NCI-H2196 (cell line): ENCODE data around the gene MYO3B.

Experiments
- DNase-seq: peaks from one replicate; lab custom pipeline; 2025; ENCODE audit not compliant: unreplicated experiment; lab: John Stamatoyannopoulos, UW

The MYO3B gene

GRCh38 chr2:170498619-170499018, 320.7 kb downstream of the MYO3B start:
- no peak for DNase-seq

- DNase-seq: no peak
Measured at GRCh38 chr2:170500104-170500503, 322.2 kb downstream of the MYO3B start.

- DNase-seq: no peak
Measured at GRCh38 chr2:170500770-170501169, 322.8 kb downstream of the MYO3B start.

DNA sequence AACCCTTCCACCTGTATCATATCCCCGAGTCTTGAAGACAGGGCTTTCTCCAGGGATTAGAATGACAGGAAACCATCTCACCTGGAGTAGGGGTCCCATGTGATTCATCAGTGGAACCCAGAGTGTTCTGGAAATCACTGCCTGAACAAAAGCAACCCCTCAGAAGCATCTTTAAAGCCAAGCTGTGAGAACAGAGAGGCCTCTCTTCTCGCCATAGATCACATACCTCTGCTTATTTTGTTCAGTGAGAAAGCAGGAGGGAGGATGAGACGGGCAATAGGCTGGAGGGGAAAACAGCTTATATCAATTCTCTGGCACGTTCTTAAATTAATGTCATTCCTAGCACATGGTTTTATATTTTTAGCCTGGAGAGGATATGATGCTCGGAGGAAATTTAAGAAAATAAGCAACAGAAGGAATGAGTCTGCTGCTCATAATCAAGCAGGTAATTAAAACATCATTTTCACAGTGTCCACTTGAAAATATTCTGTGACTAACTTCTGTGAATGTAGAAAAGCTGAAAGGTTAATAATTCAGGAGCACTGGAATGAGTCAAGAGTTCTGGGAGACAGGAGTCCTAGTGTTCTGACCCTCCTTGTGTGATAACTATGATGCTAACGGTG, 323.6 kb downstream of the MYO3B start:
- no peak for DNase-seq

DNA sequence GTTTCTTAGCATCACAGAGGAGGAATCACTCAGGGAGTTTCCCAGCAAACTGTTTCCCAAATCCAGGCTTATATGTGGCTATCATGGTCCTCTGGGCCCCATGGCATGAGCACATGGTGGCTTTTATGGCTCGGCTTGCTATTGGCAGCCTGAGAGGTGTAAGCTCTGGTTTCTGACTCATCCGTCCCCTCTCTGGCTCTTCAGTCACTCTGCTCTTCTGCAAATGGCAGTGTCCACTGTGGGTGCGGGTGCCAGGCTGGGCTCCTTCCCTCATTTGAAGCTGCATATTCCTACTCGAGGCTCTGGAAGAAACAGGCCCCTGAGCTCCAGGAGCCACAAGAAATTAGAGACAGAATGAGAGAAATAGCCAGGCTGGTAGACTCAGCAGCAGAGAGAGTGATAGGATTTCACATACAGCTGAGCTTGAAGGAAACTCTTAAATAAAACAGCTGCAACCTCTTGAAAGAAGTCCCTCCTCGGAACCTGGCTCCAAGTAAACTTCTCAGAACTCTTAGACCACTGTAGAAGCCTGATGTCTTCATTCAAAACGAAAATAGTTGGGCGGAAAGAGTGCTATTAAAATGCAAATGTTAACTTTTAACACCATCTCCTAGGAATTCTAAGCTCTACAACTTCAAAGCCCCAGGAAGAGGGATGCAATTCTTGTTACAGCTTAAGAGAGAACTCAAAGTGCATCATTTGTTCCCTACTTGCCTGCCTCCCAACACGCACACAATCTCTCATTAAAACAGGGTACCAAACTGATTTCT, 324.6 kb downstream of the MYO3B start:
- no peak for DNase-seq

GRCh38 chr2:170503563-170503962, 325.6 kb downstream of the MYO3B start:
- no peak for DNase-seq

GRCh38 chr2:170503971-170504809, 326.2 kb downstream of the MYO3B start:
- no peak for DNase-seq

DNA sequence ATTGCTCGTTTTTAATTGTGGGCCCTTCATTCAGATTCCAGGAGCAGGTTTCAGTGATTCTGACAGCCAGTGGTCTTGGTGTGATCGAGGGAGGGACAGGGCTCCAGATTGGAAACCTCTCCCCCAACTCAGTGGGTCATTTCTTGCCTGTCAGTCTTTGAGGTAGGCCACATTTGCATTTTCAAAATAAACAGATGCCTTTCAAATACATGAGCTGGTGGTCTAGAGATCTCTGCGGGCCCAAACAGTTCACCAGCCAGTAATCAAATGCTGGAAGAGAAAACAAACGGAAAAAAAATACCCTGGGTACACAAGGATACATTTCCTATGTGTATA, 326.8 kb downstream of the MYO3B start:
- no peak for DNase-seq

DNA sequence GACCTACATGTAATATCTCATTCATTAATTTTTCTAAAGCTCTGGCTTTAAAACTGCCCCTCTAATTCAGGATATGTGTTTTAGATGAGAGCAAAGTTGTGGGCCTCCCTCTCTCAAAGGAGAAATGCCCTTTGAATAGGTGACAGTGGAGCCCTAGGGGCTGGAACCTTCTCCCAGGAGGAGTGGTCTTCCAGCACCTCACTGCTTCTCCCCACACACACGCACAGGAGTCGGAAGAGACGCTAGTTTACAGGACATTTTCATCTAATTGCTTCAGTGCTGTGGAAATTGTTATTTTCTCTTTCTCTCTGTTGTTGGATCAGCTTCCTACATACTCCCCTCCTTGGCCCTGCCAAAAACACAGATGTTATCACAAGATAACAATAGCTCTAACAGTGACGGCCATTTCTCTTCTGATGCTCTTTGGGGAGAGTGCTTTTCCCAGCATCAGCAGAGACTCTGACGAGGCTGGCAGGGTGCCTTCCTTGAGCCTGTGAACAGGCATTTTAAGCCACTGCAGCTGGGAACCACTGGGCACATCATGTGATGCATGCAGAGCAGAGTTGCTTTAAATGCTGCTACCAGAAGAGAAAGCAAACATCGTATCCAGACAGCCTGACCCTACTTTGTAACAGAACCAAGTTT, 327.8 kb downstream of the MYO3B start:
- no peak for DNase-seq

DNA sequence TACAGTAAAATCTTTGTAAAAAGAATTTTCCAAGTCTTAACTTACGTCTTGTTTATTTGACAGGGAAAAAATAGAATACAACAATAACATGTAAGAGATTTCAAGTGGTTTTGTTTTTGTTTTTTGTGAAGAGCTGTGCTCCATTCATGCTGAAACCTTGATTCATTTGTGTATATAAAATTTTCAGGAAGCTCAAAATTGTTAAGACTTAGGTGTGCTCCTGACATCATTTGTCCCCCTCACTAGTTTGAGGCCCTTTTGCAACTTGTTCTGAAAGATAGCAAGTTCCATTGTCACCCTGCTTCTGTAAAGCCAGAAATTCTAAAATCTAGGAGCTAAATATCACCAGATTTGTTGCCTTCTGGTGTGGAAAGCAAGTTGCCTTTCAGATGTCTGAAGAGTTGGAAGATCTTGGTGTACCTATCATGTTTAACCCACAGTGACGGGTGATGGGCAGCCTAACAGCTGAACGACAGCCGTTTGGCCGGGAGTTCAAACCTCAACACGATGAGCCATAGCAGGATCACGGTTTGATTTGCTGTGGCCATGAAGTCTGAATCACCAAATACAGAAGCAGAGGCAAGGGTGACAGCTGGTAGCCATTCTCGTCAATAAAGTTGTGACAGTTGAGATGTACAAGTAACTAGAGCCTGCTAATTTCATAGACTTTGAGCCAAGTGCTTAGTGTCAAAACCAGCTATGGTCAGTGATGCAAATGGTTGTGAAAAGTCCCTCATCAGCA, 331.7 kb downstream of the MYO3B start:
- no peak for DNase-seq

DNA sequence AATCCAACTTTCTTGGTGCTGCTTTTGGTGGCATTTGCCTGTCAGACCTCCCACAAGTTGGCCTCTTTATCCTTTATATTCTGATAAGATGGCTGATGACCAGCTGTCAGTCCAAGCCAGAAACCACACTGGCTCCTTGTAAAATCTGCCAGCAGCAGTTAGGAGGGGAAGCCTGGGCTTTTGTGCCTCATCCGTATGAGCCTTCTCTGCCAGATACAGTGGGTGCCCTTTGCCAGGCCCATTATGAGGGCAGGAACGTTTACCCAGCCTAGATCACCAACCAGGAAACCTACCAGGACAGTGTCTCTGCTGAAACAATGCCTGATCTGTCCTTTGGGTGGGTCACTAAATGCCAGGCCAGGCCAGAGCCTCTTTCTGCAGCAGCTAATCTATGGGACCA, 334.3 kb downstream of the MYO3B start:
- DNase-seq: peak; percentile 7

- DNase-seq: no peak
Measured at GRCh38 chr2:170514140-170514539, 336.2 kb downstream of the MYO3B start.

DNA sequence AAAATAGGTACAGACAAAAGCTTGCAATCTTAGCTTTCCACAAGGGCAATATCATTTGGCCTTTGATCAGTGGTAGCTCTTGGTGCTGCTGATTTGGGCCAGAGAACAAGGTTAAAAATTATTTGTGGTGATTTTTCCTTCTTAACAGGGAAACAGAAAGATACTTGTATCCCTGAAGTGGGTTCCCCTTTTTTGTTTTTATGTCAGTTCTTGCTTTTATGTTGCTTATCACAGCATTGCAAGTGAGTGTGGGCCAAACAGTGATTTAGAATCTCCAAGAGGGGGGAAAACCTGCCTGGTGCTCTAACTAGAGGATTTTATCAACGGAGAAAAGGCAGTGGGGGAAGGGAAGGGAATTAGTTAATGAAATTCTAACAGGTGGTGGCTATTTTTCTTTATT, 339.6 kb downstream of the MYO3B start:
- no peak for DNase-seq

- DNase-seq: no peak
Measured at GRCh38 chr2:170518911-170519310, 341.0 kb downstream of the MYO3B start.

- no peak for DNase-seq
Measured at GRCh38 chr2:170521299-170521698, 343.4 kb downstream of the MYO3B start.

DNA sequence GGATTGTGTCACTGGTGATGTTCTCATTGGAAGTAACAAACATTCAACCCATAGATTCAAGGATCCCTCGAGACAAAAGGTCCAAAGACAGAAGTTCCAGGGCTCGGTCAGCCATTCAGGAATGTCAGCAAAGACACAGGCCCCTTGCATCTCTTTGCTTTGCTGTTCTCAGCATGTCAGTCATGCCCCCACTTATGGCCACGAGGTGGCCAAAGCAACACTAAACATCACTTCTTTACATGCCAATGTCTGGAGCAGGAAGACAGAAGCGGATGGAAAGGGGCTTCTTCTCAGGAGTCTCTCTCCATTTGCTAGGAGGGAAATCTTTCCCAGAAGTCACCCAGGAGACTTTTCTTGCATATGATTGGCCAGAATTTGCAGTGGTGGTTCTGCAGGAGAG, 345.6 kb downstream of the MYO3B start:
- no peak for DNase-seq

GRCh38 chr2:170524828-170525565, 347.1 kb downstream of the MYO3B start:
- DNase-seq: no peak

DNA sequence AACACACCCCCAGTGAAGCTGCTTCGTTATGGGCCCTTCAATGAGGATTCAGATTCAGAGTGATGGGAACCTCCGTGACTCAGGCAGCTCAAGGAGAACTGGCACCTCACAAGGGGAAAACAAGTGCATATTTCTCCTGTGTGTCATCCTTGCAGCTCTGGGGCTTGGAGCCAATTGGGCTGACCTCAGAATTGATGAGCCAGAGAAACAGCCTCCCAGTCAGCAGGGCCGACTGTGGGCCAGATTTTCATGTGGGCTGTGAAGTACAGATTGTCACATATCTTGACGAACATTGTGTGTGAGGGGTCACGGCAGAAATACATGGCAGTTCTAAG, 347.6 kb downstream of the MYO3B start:
- DNase-seq: no peak

DNA sequence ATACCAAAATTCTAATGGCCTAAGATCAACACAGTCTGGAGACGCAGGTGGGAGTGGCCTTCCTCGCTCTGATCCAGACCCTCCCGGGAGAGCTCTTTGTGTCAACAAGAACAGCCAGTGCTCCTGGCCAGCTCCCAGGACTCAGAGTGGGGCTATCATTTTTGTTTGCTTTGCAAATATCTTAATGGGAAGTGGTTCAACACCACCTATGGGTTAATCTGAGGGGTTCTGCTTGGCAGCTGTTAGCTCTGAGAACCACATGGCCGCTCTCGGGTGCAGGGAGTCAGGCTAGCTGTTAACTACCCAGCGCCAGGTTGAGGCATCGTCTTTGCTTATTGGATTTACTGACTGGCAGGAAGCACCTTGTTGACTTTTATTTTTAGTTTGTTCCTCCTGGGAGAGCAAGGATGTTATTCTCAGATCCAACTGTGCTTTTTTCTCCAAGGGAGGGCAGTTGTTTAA, 352.4 kb downstream of the MYO3B start:
- DNase-seq: peak; percentile 91
